Measurements from ENCODE around the gene MYRIP. TPM values are rescaled to one million over a fixed set of nuclear protein-coding genes. Genes with fewer than 3 reads are reported as not detected.
"Not testable (repeated sequence)": the region's sequence is repeated elsewhere in the genome, so short reads cannot be mapped to it uniquely, and the experiment has no call there.

The MYRIP gene
- 0.43 TPM for polyA plus RNA-seq (2012; ENCODE audit: insufficient read depth, insufficient read length)

GRCh38 chr3:39809181-39809994 is at the start of gene MYRIP:
MYRIP (plus strand) TSS chr3:39809609; CDS start chr3:39900817, 91,208 bp downstream.
- DNase-seq (ENCODE audit: low read depth, low spot score), result peak; percentile 6

DNA sequence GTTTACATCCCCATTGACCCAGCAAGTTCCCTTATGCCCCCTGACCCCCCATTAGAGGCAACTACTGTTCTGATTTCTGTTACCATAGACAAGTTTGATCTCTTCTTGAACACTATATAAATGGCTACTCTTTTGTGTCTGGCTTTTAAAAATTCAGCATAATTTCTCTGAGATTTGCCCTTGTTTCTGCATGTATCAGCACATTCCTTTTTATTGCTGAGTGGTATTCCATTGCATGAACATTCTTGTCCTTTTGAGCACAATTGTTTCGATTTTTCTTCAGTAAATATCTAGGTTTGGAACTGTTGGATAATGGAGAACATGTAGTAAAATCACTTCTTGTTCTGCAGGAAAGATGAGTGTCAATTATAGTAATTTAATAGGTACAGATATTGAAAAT is 49.1 kb upstream of the MYRIP start:
- no peak for DNase-seq (ENCODE audit: low read depth, low spot score)
- no peak overlapping the region for H3K4me3 ChIP-seq (ENCODE audit: low read length)

More at GRCh38 chr3:39809181-39809994, at the start of gene MYRIP:
- H3K4me3 ChIP-seq (ENCODE audit: low read length), result peak within 1 kb of the TSS; percentile 30

- no peak overlapping the region for H3K4me3 ChIP-seq (ENCODE audit: low read length)
- DNase-seq (ENCODE audit: low read depth, low spot score), result no peak
Measured at GRCh38 chr3:39762537-39763070, 46.8 kb upstream of the MYRIP start.

- H3K4me3 ChIP-seq (ENCODE audit: low read length), result no peak overlapping the region
- DNase-seq (ENCODE audit: low read depth, low spot score), result no peak
Measured at GRCh38 chr3:39763390-39763789, 46.0 kb upstream of the MYRIP start.

GRCh38 chr3:39765575-39765974 is 43.8 kb upstream of the MYRIP start:
- DNase-seq (ENCODE audit: low read depth, low spot score), result no peak
- no peak overlapping the region for H3K4me3 ChIP-seq (ENCODE audit: low read length)

DNA sequence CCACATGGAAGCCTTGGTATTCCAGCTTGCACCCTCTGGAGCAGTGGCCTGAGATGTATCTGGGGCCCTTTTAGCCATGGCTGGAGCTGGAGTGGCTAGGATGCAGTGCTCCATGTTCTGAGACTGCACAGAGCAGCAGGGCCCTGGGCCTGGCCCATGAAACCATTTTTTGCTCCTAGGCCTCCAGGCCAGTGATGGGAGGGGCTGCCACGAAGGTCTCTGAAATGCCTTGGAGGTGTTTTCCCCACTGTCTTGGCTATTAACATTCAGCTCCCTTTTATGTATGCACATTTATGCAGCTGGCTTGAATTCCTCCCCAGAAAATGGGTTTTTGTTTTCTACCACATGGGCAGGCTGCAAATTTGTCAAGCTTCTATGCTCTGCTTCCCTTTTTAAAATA is 43.0 kb upstream of the MYRIP start:
- DNase-seq (ENCODE audit: low read depth, low spot score), result no peak
- H3K4me3 ChIP-seq (ENCODE audit: low read length), result no peak overlapping the region

- DNase-seq (ENCODE audit: low read depth, low spot score); H3K4me3 ChIP-seq (ENCODE audit: low read length): not testable (repeated sequence)
Measured at GRCh38 chr3:39766909-39767308, 42.5 kb upstream of the MYRIP start.

DNA sequence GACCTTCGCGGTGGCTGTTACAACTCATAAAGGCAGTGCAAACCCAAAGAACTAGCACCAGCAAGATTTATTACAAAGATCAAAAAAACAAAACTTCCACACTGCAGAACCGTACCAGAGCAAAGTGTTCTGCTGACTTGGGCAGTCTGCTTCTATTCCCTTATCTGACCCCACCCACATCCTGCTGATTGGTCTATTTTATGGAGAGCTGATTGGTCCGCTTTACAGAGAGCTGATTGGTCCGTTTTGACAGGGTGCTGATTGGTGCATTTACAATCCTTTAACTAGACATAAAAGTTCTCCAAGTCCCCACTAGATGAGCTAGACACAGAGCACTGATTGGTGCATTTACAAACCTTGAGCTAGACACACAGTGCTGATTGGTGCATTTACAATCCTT is 31.2 kb upstream of the MYRIP start:
- DNase-seq (ENCODE audit: low read depth, low spot score); H3K4me3 ChIP-seq (ENCODE audit: low read length): not testable (repeated sequence)

- no peak for DNase-seq (ENCODE audit: low read depth, low spot score)
- no peak overlapping the region for H3K4me3 ChIP-seq (ENCODE audit: low read length)
Measured at GRCh38 chr3:39779511-39780230, 29.7 kb upstream of the MYRIP start.

DNA sequence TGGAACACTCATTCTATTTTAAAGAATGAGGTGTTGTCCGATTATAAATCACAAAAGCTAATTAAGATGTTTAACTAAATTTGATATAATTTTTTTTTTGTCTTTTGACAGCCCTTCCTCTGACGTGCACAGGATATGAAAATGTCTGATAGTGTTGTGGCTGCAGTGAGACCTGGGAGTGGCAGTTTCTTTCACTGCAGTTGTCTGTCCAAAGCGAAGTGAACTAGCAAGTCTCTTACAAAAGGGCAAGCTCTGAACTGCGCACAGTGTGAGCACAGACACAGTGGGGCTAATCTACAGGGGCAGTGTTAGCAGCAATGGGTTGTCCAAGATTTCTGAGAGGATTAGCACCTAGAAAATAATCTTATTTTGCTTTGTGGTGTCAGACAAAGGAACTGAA is 29.1 kb upstream of the MYRIP start:
- DNase-seq (ENCODE audit: low read depth, low spot score), result no peak
- no peak overlapping the region for H3K4me3 ChIP-seq (ENCODE audit: low read length)

DNA sequence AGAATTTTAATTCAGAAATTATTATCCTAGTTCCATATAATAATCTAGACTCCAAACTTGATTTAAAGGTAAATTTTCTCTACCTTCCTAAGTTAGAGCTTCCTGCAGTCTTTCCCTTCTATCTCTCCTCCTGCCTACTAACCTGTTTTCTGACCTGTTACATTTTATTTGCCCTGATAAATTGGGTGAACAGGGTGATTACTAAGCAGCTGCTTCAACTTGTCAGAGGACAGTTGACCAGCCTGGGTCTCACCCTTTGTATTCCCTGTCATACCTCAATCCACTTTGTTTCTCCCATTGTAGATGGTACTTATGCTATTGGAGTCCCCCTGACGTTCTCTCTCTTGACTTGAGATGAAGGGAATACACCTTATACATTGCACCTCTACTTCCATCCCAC is 28.4 kb upstream of the MYRIP start:
- no peak for DNase-seq (ENCODE audit: low read depth, low spot score)
- H3K4me3 ChIP-seq (ENCODE audit: low read length), result no peak overlapping the region

DNA sequence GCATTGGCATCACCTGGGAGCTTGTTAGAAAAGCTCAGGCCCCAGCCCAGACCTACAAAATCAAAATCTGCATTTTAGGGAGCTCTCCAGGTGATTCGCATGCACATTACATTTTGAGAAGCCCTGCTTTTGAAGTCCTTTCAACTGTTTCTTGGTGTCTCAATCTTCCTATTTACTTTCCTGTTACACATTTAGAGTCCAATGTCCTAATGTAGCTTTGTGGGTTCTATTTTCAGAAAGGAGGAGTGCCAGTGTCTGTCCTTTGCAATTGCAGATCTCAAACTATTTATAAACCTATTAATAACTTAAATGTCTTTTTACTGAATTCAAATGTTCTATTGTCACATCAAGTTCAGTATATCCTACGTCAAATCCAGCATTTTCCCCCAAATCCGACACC is 27.8 kb upstream of the MYRIP start:
- H3K4me3 ChIP-seq (ENCODE audit: low read length), result no peak overlapping the region
- DNase-seq (ENCODE audit: low read depth, low spot score), result no peak

- H3K4me3 ChIP-seq (ENCODE audit: low read length), result no peak overlapping the region
- no peak for DNase-seq (ENCODE audit: low read depth, low spot score)
Measured at GRCh38 chr3:39783680-39784079, 25.7 kb upstream of the MYRIP start.

- DNase-seq (ENCODE audit: low read depth, low spot score), result no peak
- H3K4me3 ChIP-seq (ENCODE audit: low read length), result no peak overlapping the region
Measured at GRCh38 chr3:39784922-39785321, 24.5 kb upstream of the MYRIP start.

DNA sequence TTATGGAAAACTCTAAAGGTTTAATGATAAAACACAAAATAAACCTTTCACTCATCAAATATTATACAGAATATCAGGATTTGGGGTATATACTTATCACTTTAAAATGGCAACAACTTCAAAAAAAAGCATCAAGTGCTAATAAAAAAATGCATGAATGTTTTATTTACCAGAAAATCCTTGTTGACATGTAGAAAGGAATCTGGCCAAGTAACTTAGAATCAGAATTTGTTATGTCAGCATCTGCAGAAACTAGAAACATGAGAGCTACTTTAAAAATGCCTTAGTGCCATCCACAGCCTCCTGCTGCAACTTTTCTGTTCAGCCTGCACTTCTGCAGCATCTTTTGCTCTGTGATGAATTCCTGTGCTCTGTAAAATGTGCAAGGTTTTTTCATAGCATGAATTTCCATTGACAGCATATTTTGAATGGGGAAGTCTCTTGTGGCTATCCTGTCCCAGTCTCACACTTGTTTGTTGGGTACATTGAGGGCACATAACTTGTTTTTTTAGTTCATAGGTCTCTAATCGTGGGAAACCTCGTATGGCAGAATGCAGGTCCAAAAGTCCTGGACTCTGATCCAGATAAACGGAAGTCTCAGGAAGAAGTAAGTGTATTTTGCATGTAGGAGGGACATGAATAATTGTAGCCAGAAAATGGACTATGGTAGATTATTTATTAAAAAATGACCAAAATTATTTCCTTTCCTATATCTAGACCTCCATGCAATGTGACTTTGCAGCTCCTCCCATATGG is 21.1 kb upstream of the MYRIP start:
- H3K4me3 ChIP-seq (ENCODE audit: low read length), result no peak overlapping the region

DNA sequence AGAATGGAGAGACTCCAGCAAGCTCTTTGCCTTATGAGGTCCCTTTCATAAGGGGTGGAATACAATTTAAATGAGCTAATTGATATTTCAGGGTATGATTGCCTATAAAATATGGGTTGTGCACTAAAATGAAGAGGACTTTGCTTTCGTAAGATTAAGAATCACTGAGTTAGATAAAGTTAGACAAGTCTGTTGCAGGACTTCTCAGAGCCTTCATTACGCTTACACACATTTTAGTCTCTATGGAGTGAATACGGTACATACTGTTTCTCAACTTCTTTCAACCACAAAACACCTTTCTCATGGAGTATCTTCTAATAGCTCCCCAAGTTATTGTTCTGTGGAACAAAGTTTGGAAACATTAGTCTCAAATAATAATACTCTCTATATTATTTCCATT is 17.8 kb upstream of the MYRIP start:
- no peak for DNase-seq (ENCODE audit: low read depth, low spot score)
- H3K4me3 ChIP-seq (ENCODE audit: low read length), result no peak overlapping the region

More for the DNA sequence above, 21.1 kb upstream of the MYRIP start:
- no peak for DNase-seq (ENCODE audit: low read depth, low spot score)

GRCh38 chr3:39794880-39795279 is 14.5 kb upstream of the MYRIP start:
- DNase-seq (ENCODE audit: low read depth, low spot score), result no peak
- H3K4me3 ChIP-seq (ENCODE audit: low read length), result no peak overlapping the region

DNA sequence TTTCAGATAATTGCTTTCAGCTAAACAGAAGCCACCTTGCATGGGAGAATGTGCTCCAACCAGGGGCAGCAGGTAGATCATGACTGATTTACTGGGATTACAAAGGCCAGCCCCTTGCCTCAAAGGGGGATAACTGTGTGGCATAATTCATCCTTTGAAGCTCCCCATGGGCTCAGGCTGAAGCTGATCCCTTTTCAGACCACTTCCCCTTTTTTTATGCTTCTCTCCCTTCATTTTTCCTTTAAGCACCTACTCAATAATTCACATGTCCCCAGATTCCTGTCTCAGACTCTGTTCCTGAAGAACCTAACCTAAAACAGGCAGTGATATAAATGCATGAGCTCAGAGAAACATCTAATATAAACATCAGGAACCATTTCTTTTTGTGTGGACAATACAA is 8.2 kb upstream of the MYRIP start:
- no peak overlapping the region for H3K4me3 ChIP-seq (ENCODE audit: low read length)
- DNase-seq (ENCODE audit: low read depth, low spot score), result no peak

- H3K4me3 ChIP-seq (ENCODE audit: low read length); DNase-seq (ENCODE audit: low read depth, low spot score): not testable (repeated sequence)
Measured at GRCh38 chr3:39802486-39802885, 6.9 kb upstream of the MYRIP start.
